HL-60/S4 treated with phorbol 12-myristate 13-acetate at 8.2 ng/mL for 4 days and 3 days (cell line): ENCODE data around the gene CCL22.
"Not testable (repeated sequence)": the region's sequence is repeated elsewhere in the genome, so short reads cannot be mapped to it uniquely, and the experiment has no call there.

ENCODE experiments used
- in situ Hi-C: fragments of 300-500 bp; cut with MboI; formaldehyde crosslinking; loops from 2 replicates; pipeline ENCODE4 v1.15.0; 2022; ENCODE audit warnings: low sequenced_read_pairs

The CCL22 gene

DNA sequence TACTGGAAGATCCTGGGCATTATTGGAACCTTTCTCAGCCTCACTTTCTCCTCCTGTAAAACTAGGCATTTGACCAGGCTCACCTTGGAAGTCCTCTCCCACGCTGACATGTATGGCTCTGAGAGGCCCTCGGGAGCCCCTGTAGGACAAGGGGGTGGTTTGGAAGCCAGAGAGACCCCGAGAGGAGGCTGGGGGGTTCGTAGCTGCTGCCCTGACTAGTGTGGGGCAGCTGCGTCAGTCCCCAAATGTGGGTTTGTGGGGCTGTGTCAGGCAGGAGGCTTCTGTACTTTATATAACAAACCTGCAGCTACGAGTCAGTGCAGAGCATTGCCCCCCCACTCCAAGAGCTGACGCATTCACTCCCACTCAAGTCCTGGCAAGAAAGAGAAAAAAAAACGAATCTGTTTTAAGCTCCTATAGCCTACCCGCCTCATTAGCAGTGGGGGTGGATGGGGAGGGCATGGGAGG, 15.5 kb downstream of the CCL22 start:
- in situ Hi-C loops: no loop called here

DNA sequence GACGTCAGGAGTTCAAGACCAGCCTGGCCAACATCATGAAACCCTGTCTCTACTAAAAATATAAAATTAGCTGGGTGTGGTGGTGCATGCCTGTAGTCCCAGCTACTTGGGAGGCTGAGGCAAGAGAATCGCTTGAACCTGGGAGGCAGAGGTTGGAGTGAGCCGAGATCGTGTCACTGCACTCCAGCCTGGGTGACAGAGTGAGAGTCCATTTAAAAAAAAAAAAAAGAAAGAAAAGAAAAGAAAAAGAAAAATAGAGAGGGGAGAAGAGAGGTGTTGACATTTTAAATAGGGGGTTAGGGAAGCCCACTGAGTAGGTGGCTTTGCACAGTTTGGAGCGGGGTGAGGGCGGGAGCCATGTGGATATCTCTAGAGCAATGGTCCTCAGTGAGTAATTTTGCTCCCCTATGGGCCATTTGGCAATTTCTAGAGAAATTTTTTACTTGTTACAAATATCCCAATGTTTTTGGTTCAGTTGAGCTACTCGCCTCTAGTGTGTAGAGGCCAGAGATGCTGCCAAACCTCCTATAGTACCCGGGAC, 16.4 kb downstream of the CCL22 start:
- in situ Hi-C loops: not testable (repeated sequence)

DNA sequence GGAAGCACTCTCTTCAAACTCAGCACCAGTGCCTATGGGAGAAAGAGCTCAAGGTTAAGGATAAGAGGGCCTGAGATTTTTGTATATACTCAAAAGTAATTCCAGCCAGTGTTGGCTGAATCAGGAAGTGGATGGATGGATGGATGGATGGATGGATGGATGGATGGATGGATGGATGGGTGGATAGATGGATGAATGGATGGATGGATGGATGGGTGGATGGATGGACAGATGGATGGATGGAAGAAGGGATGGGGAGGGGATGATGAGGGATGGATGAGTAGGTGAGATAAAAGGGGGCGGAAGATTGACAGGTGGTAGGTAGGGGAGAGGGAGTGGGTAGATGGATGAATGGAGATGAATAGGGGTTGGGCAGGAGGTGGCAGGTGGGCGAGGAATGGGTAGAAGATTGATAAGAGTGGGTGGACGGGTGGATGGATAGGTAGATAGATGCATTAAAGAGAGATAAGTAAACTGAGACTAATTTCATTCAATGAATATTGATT, 17.8 kb downstream of the CCL22 start:
- in situ Hi-C loops: no loop called here

DNA sequence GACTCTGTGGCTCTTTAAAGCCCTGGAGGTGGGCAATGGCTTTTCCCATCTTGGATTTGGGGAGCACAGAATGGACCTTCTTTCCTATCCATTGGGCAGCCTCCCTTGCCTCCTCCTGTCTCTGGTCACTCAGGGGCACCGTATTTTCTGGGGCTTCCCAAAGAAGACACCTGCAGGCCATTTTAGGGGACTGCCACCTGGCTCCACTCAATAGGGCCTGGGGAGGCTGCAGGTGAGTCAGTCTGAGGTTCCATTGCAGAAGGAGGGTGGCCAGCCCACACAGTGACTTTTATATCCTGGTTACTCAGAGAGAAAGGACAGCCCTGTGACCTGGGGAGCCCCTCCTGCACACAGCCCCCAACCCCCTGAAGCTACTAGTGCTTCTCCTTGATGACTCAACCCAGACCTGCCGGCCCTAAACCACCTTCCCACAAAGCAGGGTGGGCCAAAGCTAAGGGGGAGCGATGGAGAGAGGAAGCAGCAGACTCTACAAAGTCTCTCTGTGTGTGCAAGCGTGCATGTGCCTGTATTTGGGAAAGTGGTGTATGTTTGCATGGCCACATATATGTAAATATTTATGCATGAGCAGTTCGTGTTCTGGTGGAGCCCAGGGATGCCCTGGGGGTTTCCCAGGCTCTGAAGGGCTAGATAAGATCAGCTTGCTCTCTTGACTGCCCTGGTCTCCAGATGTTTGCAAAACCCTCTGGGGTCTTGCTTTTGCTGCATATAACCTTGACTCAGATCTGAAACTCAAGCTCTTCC, 18.7 kb downstream of the CCL22 start:
- in situ Hi-C loops: no loop called here

DNA sequence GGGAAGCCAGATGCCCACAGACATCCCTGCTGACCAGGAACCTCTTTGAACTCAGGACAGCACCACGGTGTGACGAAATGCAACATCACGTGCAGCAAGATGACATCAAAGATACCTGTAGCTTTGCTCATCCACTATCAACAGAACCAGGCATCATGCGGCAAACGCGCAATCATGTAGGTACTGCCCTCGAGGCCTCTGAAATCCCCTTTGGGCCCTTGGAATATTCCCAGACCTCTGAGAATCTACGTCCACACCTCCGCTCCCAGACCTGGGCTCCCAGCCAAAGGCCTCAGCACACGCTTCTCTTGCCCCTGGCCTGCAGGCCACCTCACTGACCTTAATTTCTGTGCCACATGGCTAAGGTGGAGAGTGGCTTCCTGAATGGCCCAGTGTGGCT, 21.0 kb downstream of the CCL22 start:
- in situ Hi-C loops: no loop called here

DNA sequence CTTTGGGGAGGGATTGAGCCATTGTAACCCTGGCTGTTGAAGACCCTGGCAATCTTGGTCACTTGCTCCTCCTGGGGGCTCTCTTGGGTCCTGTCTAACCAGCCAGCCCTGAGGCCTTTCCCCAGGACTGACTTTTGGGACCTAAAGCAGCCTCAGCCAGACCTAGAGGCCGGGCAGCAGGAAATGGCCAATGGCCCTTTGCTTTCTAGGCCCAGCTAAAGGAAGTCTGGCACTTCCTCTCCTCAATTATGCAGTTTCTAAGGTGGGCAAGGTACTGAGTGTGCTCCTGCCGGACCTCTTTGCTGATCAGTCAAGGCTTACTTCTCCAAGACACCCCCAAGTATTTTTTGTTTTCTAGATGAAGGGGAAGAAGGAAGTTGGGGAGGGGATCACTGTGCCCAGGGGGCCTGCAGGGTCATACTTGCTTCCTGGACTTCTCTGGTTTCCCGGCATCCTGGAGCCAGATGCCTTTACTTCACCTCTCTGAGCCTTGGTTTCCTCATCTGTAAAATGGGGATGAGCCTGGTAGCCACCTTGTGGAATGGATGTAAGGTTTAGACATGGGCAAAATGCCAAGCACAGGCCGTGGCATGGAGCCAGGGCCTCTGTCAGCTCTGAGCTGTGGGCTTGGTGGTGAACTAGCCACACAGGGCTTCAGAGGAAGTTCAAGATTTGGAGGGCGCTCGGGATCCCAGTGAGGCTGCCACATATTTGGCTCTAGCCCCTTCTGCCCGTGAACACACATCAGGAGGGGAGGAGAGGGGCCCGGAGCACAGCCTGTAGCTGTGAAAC, 22.3 kb downstream of the CCL22 start:
- in situ Hi-C loops: no loop called here

DNA sequence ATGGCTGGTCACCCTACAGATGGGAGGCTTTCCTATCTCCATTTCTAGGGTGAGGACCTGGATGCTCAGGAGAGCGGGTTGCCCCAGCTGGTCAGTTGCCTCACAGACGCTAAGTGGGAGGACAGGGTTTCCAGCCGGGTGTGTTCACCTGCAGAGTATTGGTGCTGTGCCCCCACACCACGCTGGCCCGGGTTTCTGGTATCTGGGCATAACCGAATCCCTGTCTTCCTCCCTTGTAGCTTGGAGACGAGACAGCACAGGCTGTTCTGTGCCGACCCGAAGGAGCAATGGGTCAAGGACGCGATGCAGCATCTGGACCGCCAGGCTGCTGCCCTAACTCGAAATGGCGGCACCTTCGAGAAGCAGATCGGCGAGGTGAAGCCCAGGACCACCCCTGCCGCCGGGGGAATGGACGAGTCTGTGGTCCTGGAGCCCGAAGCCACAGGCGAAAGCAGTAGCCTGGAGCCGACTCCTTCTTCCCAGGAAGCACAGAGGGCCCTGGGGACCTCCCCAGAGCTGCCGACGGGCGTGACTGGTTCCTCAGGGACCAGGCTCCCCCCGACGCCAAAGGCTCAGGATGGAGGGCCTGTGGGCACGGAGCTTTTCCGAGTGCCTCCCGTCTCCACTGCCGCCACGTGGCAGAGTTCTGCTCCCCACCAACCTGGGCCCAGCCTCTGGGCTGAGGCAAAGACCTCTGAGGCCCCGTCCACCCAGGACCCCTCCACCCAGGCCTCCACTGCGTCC, 23.4 kb downstream of the CCL22 start:
- in situ Hi-C loops: no loop called here

DNA sequence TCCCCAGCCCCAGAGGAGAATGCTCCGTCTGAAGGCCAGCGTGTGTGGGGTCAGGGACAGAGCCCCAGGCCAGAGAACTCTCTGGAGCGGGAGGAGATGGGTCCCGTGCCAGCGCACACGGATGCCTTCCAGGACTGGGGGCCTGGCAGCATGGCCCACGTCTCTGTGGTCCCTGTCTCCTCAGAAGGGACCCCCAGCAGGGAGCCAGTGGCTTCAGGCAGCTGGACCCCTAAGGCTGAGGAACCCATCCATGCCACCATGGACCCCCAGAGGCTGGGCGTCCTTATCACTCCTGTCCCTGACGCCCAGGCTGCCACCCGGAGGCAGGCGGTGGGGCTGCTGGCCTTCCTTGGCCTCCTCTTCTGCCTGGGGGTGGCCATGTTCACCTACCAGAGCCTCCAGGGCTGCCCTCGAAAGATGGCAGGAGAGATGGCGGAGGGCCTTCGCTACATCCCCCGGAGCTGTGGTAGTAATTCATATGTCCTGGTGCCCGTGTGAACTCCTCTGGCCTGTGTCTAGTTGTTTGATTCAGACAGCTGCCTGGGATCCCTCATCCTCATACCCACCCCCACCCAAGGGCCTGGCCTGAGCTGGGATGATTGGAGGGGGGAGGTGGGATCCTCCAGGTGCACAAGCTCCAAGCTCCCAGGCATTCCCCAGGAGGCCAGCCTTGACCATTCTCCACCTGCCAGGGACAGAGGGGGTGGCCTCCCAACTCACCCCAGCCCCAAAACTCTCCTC, 24.1 kb downstream of the CCL22 start:
- in situ Hi-C loops: no loop called here

DNA sequence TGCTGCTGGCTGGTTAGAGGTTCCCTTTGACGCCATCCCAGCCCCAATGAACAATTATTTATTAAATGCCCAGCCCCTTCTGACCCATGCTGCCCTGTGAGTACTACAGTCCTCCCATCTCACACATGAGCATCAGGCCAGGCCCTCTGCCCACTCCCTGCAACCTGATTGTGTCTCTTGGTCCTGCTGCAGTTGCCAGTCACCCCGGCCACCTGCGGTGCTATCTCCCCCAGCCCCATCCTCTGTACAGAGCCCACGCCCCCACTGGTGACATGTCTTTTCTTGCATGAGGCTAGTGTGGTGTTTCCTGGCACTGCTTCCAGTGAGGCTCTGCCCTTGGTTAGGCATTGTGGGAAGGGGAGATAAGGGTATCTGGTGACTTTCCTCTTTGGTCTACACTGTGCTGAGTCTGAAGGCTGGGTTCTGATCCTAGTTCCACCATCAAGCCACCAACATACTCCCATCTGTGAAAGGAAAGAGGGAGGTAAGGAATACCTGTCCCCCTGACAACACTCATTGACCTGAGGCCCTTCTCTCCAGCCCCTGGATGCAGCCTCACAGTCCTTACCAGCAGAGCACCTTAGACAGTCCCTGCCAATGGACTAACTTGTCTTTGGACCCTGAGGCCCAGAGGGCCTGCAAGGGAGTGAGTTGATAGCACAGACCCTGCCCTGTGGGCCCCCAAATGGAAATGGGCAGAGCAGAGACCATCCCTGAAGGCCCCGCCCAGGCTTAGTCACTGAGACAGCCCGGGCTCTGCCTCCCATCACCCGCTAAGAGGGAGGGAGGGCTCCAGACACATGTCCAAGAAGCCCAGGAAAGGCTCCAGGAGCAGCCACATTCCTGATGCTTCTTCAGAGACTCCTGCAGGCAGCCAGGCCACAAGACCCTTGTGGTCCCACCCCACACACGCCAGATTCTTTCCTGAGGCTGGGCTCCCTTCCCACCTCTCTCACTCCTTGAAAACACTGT, 25.0 kb downstream of the CCL22 start:
- in situ Hi-C loops: no loop called here

DNA sequence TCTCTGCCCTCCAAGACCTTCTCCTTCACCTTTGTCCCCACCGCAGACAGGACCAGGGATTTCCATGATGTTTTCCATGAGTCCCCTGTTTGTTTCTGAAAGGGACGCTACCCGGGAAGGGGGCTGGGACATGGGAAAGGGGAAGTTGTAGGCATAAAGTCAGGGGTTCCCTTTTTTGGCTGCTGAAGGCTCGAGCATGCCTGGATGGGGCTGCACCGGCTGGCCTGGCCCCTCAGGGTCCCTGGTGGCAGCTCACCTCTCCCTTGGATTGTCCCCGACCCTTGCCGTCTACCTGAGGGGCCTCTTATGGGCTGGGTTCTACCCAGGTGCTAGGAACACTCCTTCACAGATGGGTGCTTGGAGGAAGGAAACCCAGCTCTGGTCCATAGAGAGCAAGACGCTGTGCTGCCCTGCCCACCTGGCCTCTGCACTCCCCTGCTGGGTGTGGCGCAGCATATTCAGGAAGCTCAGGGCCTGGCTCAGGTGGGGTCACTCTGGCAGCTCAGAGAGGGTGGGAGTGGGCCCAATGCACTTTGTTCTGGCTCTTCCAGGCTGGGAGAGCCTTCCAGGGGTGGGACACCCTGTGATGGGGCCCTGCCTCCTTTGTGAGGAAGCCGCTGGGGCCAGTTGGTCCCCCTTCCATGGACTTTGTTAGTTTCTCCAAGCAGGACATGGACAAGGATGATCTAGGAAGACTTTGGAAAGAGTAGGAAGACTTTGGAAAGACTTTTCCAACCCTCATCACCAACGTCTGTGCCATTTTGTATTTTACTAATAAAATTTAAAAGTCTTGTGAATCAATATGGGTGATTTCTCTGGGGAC, 25.9 kb downstream of the CCL22 start:
- in situ Hi-C loops: no loop called here

DNA sequence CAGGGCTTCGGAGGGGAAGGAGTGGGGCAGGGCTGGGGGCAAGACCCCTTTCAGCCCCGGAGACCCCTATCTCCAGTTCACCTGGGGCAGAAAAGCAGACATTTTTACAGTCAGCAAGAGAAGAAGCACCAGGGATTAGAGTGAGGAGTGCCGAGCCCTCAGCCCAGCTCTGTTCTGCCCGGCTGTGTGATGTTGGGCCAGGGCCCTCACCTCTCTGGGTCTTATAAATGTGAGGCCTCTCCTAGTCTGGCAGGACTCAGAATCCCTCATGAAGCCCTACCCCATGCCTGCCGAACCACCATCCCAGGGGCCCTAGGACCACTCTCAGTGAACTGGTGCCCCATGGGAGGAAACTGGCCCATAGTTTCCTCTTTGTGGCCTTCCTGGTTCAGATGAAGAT, 26.5 kb downstream of the CCL22 start:
- in situ Hi-C loops: no loop called here

DNA sequence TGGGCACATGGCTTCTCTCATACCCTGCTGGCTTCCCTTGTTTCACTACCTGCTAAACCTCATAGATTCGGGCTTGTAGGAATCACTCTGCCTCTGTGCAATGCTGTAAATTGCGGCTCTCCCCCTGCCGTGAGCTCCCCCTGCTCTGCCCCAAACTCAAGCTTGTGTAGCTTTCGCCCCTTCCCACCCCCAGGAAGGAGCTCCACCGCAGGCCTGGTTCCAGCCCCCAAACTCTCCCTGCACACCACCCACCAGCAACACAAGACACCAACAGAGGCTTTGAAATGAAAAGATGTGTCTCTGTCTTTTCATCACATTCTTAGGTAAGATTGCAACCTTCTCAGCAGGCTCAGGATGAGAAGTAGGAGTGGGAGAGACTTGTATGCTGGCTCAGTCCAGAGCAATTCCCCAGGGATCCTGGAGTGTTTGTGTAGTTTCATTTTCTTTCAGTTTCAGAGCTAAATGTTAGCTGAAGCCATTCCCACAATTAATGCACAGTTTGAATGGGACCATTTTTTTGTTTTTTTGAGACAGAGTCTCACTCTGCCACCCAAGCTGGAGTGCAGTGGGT, 27.9 kb downstream of the CCL22 start:
- in situ Hi-C loops: no loop called here

DNA sequence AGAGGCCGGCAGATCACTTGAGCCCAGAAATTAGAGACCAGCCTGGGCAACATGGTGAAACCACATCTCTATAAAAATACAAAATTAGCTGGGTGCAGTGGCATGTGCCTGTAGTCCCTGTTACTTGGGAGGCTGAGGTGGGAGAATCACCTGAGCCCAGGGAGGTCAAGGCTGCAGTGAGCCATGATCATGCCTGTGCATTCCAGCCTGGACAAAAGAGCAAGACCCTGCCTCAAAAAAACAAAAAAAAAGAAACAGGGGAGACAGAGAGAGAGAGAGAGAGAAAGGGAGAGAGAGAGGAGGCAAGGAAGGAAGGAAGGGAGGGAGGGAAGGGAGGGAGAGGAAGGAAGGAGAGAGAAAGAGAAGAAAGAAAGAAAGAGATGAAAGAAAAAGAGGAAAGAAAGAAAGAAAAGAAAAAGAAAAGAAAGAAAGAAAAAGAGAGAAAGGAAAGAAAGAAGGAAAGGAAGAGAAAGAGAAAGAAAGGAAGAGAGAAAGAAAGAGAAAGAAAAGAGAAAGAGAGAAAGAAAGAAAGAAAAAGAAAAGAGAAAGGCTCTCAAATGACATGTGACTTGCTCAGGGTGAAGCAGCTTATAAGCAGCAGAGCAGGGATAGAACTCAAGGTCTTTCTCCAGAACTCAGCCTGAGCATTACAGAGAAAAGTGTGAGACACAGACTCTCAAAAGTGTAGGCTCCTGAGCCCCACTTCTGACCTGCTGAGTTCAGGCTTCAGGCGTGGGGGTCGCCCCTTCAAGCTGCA, 29.2 kb downstream of the CCL22 start:
- in situ Hi-C loops: no loop called here

DNA sequence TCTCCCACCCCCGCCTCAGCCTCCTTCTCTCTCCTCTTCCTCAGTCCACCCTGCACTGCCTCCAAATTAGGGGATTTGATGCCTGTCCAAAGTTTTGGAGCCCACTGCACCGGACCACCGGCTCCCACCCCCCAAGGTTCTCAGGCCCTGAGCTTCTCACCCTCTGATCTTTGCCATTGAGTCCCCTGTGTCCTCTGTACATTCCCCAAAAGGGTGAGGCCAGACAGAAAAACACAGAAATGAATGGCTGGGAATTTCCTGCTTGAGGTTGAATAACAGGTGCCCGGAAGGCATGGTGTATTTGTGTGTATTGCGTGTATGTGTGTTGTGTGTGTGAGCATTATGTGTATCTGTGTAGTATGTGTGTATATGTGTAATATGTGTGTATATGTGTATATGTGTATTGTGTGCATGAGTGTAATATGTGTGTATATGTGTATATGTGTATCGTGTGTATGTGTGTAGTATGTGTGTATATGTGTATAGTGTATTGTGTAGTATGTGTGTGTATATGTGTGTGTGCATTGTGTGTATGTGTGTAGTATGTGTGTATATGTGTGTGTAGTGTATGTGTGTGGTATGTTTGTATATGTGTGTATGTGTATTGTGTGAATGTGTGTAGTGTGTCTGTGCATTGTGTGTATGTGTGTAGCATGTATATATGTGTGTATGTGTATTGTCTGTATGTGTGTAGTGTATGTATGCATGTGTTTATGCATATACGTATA, 29.9 kb downstream of the CCL22 start:
- in situ Hi-C loops: no loop called here

DNA sequence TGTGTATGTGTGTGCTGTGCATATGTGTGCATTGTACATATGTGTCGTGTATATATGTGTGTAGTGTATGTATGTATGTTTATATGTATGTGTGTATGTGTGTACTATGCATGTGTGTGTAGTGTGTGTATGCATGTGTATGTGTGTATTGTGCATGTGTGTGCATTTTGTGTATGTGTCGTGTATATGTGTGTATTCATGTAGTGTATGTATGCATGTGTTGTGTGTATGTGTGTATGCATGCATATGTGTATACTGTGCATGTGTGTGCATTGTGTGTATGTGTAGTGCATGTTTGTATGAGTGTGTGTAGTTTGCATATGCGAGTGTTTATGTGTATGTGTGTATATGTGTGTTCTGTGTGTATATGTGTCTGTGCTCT, 30.5 kb downstream of the CCL22 start:
- in situ Hi-C loops: no loop called here

DNA sequence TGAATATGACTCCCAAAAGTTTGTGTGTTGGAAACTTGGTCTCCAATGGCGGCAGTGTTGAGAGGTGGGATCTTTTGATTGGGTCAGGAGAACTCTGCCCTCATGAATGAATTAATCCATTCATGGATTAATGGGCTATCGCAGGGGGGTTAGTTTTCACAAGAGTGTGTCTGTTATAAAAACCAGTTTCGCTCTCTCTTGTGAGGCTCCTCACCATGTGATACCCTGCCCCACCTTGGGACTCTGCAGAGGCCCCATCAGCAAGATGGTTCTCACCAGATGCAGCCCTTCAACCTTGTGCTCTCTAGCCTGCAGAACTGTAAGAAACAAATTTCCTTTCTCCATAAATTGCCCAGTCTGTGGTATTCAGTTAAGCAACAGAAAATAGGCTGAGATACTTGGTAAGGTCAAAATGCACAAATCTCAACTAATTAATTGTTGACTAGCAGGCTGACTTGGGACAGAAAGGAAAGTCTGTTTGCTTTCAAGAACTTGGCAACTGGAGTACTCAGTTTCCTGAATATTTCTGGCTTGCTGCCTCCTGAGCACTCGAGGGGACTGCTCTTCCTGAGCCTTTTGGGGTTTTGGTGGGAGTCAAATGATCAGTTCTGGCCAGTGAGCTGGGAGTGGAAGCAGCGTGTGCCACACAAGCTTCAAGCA, 32.2 kb downstream of the CCL22 start:
- in situ Hi-C loops: no loop called here
